Calu3 (cell line): ENCODE results near the gene HS3ST6. TPM values are rescaled to one million over a fixed set of nuclear protein-coding genes. Genes with fewer than 3 reads are reported as not detected.
"Not testable (repeated sequence)": the region's sequence is repeated elsewhere in the genome, so short reads cannot be mapped to it uniquely, and the experiment has no call there.

ENCODE experiments used
- BruUV-seq: library from RNA; stranded (reverse); fragments of 400-500 nt; replicated peaks from 2 replicates; lab custom pipeline; 2021; lab: Mats Ljungman, UMichigan
- CTCF ChIA-PET: fragments of 300-600 bp; sonication (Branson Sonifier 250); formaldehyde crosslinking; loops from one replicate; lab custom pipeline; 2022; ENCODE audit warnings: antibody characterized with exemption; lab: Charles Lee
- DNase-seq: peaks from one replicate; pipeline ENCODE4 v3.0.0; 2022
- H3K27ac Mint-ChIP-seq: one replicate; pipeline ENCODE4 v1.8.0; 2022; ENCODE audit warnings: mixed read lengths; ENCODE audit not compliant: unreplicated experiment
- H3K27me3 Mint-ChIP-seq: one replicate; pipeline ENCODE4 v1.8.0; 2022; ENCODE audit warnings: mixed read lengths; ENCODE audit not compliant: unreplicated experiment
- H3K36me3 Mint-ChIP-seq: one replicate; pipeline ENCODE4 v1.8.0; 2022; ENCODE audit warnings: mild to moderate bottlenecking, moderate library complexity, mixed read lengths; ENCODE audit not compliant: insufficient read depth, unreplicated experiment
- H3K4me1 Mint-ChIP-seq: one replicate; pipeline ENCODE4 v1.8.0; 2022; ENCODE audit warnings: mild to moderate bottlenecking, low read depth, mixed read lengths; ENCODE audit not compliant: unreplicated experiment
- H3K4me3 Mint-ChIP-seq: one replicate; pipeline ENCODE4 v1.8.0; 2022; ENCODE audit warnings: mild to moderate bottlenecking, low read depth, moderate library complexity, mixed read lengths; ENCODE audit not compliant: unreplicated experiment
- H3K9me3 Mint-ChIP-seq: one replicate; pipeline ENCODE4 v1.8.0; 2022; ENCODE audit warnings: low read depth, mixed read lengths; ENCODE audit not compliant: unreplicated experiment
- CTCF ChIP-seq: fragments of 200-600 bp; IDR thresholded peaks from one replicate; pipeline ENCODE4 v1.8.0; 2022; ENCODE audit warnings: antibody characterized with exemption; ENCODE audit not compliant: unreplicated experiment
- intact Hi-C: fragments of 100-400 bp; cut with micrococcal nuclease; formaldehyde crosslinking; loops from one replicate; pipeline ENCODE4 v1.10.0; 2022; ENCODE audit not compliant: unreplicated experiment
- total RNA-seq: library from RNA; stranded (reverse); gene quantifications from 2 replicates; pipeline ENCODE4 v1.2.3, GENCODE V29; 2022

Gene HS3ST6
- total RNA-seq, 1 experiment from 2014 or later = not detected

GRCh38 chr16:1877089-1877488 lies 41.1 kb downstream of the HS3ST6 start:
- no peaks in the 10 kb centered on the region for H3K36me3 Mint-ChIP-seq
- no peak for DNase-seq
- H3K9me3 Mint-ChIP-seq = peaks cover 2% of the 10 kb centered on the region
- BruUV-seq = no TSS peak
- CTCF ChIA-PET = no interaction called here
- H3K27me3 Mint-ChIP-seq = peaks cover 41% of the 10 kb centered on the region
- TF ChIP-seq CTCF = no peak
- intact Hi-C loops = no loop called here
- no peak overlapping the region for H3K27ac Mint-ChIP-seq
- no peak overlapping the region for H3K4me3 Mint-ChIP-seq
- no peaks in the 10 kb centered on the region for H3K4me1 Mint-ChIP-seq

DNA sequence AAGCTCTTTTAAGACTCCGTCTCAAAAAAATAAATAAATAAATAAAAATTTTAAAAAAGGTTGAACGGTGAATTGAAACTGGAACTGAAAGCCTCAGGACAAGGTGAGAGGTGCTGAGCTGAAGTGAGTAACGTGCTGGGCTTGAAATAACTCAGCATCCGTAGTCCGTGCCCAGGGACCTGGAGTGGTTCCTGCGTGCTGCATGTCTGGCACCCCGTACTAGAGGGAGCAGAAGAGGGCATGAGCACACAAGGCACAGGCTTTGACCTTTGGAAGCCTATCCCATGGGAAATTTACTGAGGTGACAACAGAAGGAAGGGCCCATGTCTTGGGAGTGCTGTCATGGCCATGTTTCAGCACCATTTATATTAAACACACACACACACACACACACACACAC lies 41.7 kb downstream of the HS3ST6 start:
- Mint-ChIP-seq H3K27me3 (peaks cover 41% of the 10 kb centered on the region), H3K9me3 (peaks cover 2% of the 10 kb centered on the region), H3K4me1 (no peaks in the 10 kb centered on the region), H3K36me3 (no peaks in the 10 kb centered on the region), H3K27ac (no peak overlapping the region), H3K4me3 (no peak overlapping the region)
- no TSS peak for BruUV-seq
- intact Hi-C loops = no loop called here
- no peak for DNase-seq
- CTCF ChIA-PET = interaction anchor here (0.6 kb wide), 1 partner anchor 269 kb away, joined by 3 read pairs; no protein-coding TSS in a partner anchor
- no peak for TF ChIP-seq CTCF

GRCh38 chr16:1876066-1876465 lies 42.1 kb downstream of the HS3ST6 start:
- BruUV-seq, intact Hi-C loops, H3K4me1 Mint-ChIP-seq, H3K4me3 Mint-ChIP-seq, H3K9me3 Mint-ChIP-seq, DNase-seq, H3K36me3 Mint-ChIP-seq, H3K27ac Mint-ChIP-seq: not testable (repeated sequence)
- CTCF ChIA-PET = interaction anchor here (0.6 kb wide), 1 partner anchor 270 kb away, joined by 3 read pairs; no protein-coding TSS in a partner anchor
- peaks cover 41% of the 10 kb centered on the region for H3K27me3 Mint-ChIP-seq

- intact Hi-C loops = no loop called here
- no TSS peak for BruUV-seq
- CTCF ChIA-PET = interaction anchor here (1.1 to 1.5 kb wide), 2 partner anchors 10 to 49 kb away, joined by 4 to 5 read pairs; no protein-coding TSS in a partner anchor
These were observed 43.4 kb downstream of the HS3ST6 start for GRCh38 chr16:1874854-1875253.

More at GRCh38 chr16:1874854-1875253, 43.4 kb downstream of the HS3ST6 start:
- no peak overlapping the region for H3K4me3 Mint-ChIP-seq
- no peak for TF ChIP-seq CTCF
- DNase-seq = no peak
- peaks cover 13% of the 10 kb centered on the region for H3K4me1 Mint-ChIP-seq
- H3K27me3 Mint-ChIP-seq = peaks cover 41% of the 10 kb centered on the region
- no peak overlapping the region for H3K27ac Mint-ChIP-seq
- H3K36me3 Mint-ChIP-seq = no peaks in the 10 kb centered on the region
- H3K9me3 Mint-ChIP-seq = peaks cover 2% of the 10 kb centered on the region
